CD4-positive, alpha-beta T cell (primary cell): ENCODE measurements around the gene UGGT1. TPM values are rescaled to one million over a fixed set of nuclear protein-coding genes. Genes with fewer than 3 reads are reported as not detected.

Experiments used
- ATAC-seq: fragments of 200-7000 bp; cut with Tn5 transposase; one replicate; pipeline ENCODE4 v1.10.0; 2022; ENCODE audit warnings: mild to moderate bottlenecking; ENCODE audit not compliant: poor library complexity
- CTCF ChIA-PET: fragments of 350-600 bp; sonication (Branson Sonifier 250); formaldehyde crosslinking; loops from one replicate; lab custom pipeline; 2021; ENCODE audit warnings: antibody characterized with exemption, inconsistent platforms; lab: Charles Lee
- POLR2A ChIA-PET: fragments of 350-600 bp; sonication (Branson Sonifier 250); formaldehyde crosslinking; loops from one replicate; lab custom pipeline; 2021; ENCODE audit warnings: antibody characterized with exemption, inconsistent platforms; lab: Charles Lee
- DNase-seq, 14 experiments: peaks; one replicate each; pipeline ENCODE4 v3.0.0-alpha.2; 2013 to 2020; ENCODE audit warnings: mixed read lengths in 2 of 14
- H3K27ac ChIP-seq, 2 donors: one replicate each; pipeline versions ENCODE4 v1.5.1 to v1.7.0; 2013; ENCODE audit warnings: low read length in 2 of 2, low read depth in 1 of 2, mild to moderate bottlenecking in 1 of 2
- H3K27me3 ChIP-seq, 2 experiments: 1 replicate in 1 of 2; 2 replicates in 1 of 2; pipeline versions ENCODE4 v1.6.1 to v1.7.0; 2013; ENCODE audit warnings: low read length in 2 of 2, control low read depth in 1 of 2, mild to moderate bottlenecking in 1 of 2, moderate library complexity in 1 of 2; ENCODE audit not compliant: insufficient read depth in 2 of 2, control insufficient read depth in 1 of 2
- H3K36me3 ChIP-seq: one replicate; pipeline ENCODE4 v1.6.1; 2013; ENCODE audit warnings: low read length, control low read depth; ENCODE audit not compliant: insufficient read depth
- H3K4me1 ChIP-seq: one replicate; pipeline ENCODE4 v1.6.1; 2013; ENCODE audit warnings: low read length, control low read depth; ENCODE audit not compliant: insufficient read depth
- H3K4me3 ChIP-seq: one replicate; pipeline ENCODE4 v1.5.1; 2013; ENCODE audit warnings: mild to moderate bottlenecking, low read length, moderate library complexity
- H3K9me3 ChIP-seq, 2 experiments: 1 replicate in 1 of 2; 2 replicates in 1 of 2; pipeline versions ENCODE4 v1.6.1 to v1.7.0; 2013; ENCODE audit warnings: low read length in 2 of 2, mild to moderate bottlenecking in 2 of 2, control low read depth in 1 of 2, moderate library complexity in 1 of 2; ENCODE audit not compliant: control insufficient read depth in 1 of 2, insufficient read depth in 1 of 2
- H3K27ac Mint-ChIP-seq: one replicate; pipeline ENCODE4 v1.8.0; 2020; ENCODE audit warnings: mixed read lengths
- H3K27me3 Mint-ChIP-seq: one replicate; pipeline ENCODE4 v1.8.0; 2021; ENCODE audit warnings: mixed read lengths
- H3K36me3 Mint-ChIP-seq: one replicate; pipeline ENCODE4 v1.8.0; 2021; ENCODE audit warnings: low read depth, mixed read lengths
- H3K4me1 Mint-ChIP-seq: one replicate; pipeline ENCODE4 v1.8.0; 2021; ENCODE audit warnings: low read depth, mixed read lengths
- H3K4me3 Mint-ChIP-seq: one replicate; pipeline ENCODE4 v1.8.0; 2020; ENCODE audit warnings: mild to moderate bottlenecking, mixed read lengths
- H3K9me3 Mint-ChIP-seq: one replicate; pipeline ENCODE4 v1.8.0; 2020; ENCODE audit warnings: mixed read lengths
- intact Hi-C, 2 experiments: fragments of 100-400 bp; cut with DNase I in 1 of 2; cut with micrococcal nuclease in 1 of 2; formaldehyde crosslinking; loops; one replicate each; pipeline versions ENCODE4 v1.15.1 to v1.9.0; 2023 to 2025; cut with DNase I, micrococcal nuclease
- polyA plus RNA-seq, 2 donors: library from polyadenylated mRNA; unstranded; fragments of 120-200 nt; gene quantifications; one replicate each; pipeline ENCODE4 v1.2.1, GENCODE V29; 2013
- total RNA-seq, 174 experiments: library from RNA in 2 of 174; stranded (reverse) in 2 of 174; gene quantifications; one replicate each; pipeline ENCODE4 v1.2.3 and lab custom pipeline; 2021 to 2026
- TF ChIP-seq, protein P1 (sequence below): fragments of 200-600 bp; IDR thresholded peaks from one replicate; pipeline ENCODE4 v1.8.0; 2022; ENCODE audit warnings: antibody characterized with exemption, mild to moderate bottlenecking

UGGT1 gene, protein sequence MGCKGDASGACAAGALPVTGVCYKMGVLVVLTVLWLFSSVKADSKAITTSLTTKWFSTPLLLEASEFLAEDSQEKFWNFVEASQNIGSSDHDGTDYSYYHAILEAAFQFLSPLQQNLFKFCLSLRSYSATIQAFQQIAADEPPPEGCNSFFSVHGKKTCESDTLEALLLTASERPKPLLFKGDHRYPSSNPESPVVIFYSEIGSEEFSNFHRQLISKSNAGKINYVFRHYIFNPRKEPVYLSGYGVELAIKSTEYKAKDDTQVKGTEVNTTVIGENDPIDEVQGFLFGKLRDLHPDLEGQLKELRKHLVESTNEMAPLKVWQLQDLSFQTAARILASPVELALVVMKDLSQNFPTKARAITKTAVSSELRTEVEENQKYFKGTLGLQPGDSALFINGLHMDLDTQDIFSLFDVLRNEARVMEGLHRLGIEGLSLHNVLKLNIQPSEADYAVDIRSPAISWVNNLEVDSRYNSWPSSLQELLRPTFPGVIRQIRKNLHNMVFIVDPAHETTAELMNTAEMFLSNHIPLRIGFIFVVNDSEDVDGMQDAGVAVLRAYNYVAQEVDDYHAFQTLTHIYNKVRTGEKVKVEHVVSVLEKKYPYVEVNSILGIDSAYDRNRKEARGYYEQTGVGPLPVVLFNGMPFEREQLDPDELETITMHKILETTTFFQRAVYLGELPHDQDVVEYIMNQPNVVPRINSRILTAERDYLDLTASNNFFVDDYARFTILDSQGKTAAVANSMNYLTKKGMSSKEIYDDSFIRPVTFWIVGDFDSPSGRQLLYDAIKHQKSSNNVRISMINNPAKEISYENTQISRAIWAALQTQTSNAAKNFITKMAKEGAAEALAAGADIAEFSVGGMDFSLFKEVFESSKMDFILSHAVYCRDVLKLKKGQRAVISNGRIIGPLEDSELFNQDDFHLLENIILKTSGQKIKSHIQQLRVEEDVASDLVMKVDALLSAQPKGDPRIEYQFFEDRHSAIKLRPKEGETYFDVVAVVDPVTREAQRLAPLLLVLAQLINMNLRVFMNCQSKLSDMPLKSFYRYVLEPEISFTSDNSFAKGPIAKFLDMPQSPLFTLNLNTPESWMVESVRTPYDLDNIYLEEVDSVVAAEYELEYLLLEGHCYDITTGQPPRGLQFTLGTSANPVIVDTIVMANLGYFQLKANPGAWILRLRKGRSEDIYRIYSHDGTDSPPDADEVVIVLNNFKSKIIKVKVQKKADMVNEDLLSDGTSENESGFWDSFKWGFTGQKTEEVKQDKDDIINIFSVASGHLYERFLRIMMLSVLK (N-terminal part only)
- total RNA-seq, result 10 to 100 TPM; 23.5 to 28.4 TPM
- 29.7 TPM for polyA plus RNA-seq (2013, experiment 1 of 2)
- polyA plus RNA-seq (2013, experiment 2 of 2), result 36.8 TPM
- total RNA-seq (lab: John Stamatoyannopoulos, UW), result 86.5 to 251 (median 169) reads per million in 172 experiments

DNA sequence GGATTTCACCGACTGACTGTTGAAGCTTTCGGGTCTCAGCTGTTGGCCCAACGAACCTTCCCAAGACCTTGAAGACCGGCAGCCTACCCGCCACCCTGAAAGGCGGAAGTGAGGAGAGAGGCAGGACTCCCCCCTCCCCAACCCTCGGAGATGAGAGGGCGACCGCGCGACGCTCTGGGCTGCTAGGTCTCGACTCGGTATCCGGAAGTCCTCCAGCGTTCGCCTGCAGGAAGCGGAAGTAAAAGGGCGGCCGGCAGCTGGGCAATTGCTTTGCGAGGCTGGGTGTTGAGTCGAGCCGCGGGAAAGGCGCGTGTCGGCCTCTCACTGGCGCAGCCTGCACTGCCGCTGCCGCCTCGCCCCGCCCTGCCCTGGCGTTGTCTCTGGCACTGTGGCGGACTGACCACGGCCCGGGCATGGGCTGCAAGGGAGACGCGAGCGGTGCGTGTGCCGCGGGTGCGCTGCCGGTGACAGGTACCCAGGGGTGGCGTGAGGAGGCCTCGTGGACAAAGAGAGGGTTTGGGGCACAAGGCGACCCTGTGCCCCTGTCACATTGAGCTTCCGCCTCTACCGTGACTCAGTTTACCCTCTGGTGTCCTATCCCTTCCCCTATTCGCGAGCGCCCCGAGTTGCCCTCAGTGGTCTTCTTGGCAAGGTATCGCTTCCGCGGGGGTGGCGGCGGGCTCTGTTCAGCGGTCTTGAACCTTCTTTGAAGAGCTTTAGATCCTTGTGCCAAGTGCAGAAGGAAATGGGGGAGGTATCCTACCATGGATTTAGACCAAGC lies at the start of gene UGGT1:
TSS of gene UGGT1 (plus strand) at position 256 of the 781 bp plus-strand sequence. CDS start at position 414, 158 bp downstream.
- ATAC-seq (peak; percentile 96), DNase-seq (peak; percentile 88 to 98 (median 91))
- H3K4me3 Mint-ChIP-seq, result peak within 1 kb of the TSS; percentile 98
- peaks cover 53% of the 10 kb centered on the region for H3K4me1 Mint-ChIP-seq
- Histone ChIP-seq H3K9me3 (no peaks in the 10 kb centered on the region), H3K27me3 (no peaks in the 10 kb centered on the region), H3K4me1 (peaks cover 26% of the 10 kb centered on the region), H3K36me3 (peaks cover 8% of the 10 kb centered on the region), H3K27ac (peak within 1 kb of the TSS; percentile 75 to 82), H3K4me3 (peak within 1 kb of the TSS; percentile 89)
- no peaks in the 10 kb centered on the region for H3K27me3 Mint-ChIP-seq
- intact Hi-C loops, result loop anchor here (1.0 to 10.0 kb wide), 8 partner anchors 63 to 1786 kb away; partner anchors contain the start of genes ERCC3 (in 1 of the 2), IWS1 (in 1 of the 2), SAP130 (in 1 of the 2) and SFT2D3 (in 1 of the 2)
- peaks cover 27% of the 10 kb centered on the region for H3K36me3 Mint-ChIP-seq
- peak within 1 kb of the TSS; percentile 97 for H3K27ac Mint-ChIP-seq
- ChIA-PET CTCF (interaction anchor here (1.7 kb wide), 1 partner anchor 389 kb away, joined by 3 read pairs; the partner anchor contains the start of gene SFT2D3), POLR2A (interaction anchor here (0.6 to 3.6 kb wide), 16 partner anchors 9 to 798 kb away, joined by 3 to 71 read pairs (median 4); partner anchors contain the start of genes AMMECR1L, ERCC3, IWS1 and POLR2D)
- TF ChIP-seq, protein P1, sequence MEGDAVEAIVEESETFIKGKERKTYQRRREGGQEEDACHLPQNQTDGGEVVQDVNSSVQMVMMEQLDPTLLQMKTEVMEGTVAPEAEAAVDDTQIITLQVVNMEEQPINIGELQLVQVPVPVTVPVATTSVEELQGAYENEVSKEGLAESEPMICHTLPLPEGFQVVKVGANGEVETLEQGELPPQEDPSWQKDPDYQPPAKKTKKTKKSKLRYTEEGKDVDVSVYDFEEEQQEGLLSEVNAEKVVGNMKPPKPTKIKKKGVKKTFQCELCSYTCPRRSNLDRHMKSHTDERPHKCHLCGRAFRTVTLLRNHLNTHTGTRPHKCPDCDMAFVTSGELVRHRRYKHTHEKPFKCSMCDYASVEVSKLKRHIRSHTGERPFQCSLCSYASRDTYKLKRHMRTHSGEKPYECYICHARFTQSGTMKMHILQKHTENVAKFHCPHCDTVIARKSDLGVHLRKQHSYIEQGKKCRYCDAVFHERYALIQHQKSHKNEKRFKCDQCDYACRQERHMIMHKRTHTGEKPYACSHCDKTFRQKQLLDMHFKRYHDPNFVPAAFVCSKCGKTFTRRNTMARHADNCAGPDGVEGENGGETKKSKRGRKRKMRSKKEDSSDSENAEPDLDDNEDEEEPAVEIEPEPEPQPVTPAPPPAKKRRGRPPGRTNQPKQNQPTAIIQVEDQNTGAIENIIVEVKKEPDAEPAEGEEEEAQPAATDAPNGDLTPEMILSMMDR, result no peak
- no peaks in the 10 kb centered on the region for H3K9me3 Mint-ChIP-seq

GRCh38 chr2:128041561-128041960 lies 49.4 kb upstream of the UGGT1 start:
- intact Hi-C loops, result no loop called here
- Histone ChIP-seq H3K4me1 (no peaks in the 10 kb centered on the region), H3K36me3 (no peaks in the 10 kb centered on the region), H3K27me3 (peaks cover 0 to 3% of the 10 kb centered on the region in 2 experiments), H3K4me3 (no peak overlapping the region), H3K9me3 (peaks cover 20 to 40% of the 10 kb centered on the region in 2 experiments), H3K27ac (no peak overlapping the region)
- Mint-ChIP-seq H3K27me3 (peaks cover 16% of the 10 kb centered on the region), H3K9me3 (peaks cover 30% of the 10 kb centered on the region), H3K4me3 (no peak overlapping the region), H3K4me1 (no peaks in the 10 kb centered on the region), H3K27ac (no peak overlapping the region), H3K36me3 (no peaks in the 10 kb centered on the region)
- POLR2A ChIA-PET, result no interaction called here
- CTCF ChIA-PET, result no interaction called here
- ATAC-seq (no peak), DNase-seq (no peak)
- TF ChIP-seq, protein P1, result no peak
